ENCODE data around the gene PDZRN3.

Gene PDZRN3

DNA sequence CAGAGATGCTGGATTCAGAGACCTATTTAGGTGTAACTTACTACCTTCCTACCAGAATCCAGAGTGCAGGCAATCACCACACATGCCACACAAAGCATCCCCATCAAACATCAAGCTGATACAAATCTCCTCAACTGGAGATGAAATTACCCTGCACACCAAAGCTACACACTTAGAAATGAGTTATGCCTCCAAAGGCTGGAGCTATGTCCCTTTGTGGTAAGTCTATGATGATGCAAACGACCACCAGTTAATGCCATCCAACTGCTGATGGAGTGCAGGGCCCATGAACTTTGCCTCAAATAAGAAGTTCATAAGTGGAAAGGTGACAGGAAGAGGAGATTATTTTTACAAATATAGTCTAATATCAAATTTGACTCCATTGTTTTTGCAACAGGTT, 38.1 kb downstream of the PDZRN3 start:
- no peak overlapping the region for H3K9ac ChIP-seq (ENCODE audit: low read length)
- peaks cover 31% of the 10 kb centered on the region for H3K4me1 ChIP-seq (ENCODE audit: insufficient read depth, low read length)
- no peaks in the 10 kb centered on the region for H3K9me3 ChIP-seq (ENCODE audit: low read length)
- no peaks in the 10 kb centered on the region for H3K27me3 ChIP-seq (ENCODE audit: control insufficient read depth in 1 of 2, insufficient read depth in 2 of 2, low read length in 2 of 2)
- H3K36me3 ChIP-seq (ENCODE audit: insufficient read depth, low read length) = peaks cover 4% of the 10 kb centered on the region
- H3K27ac ChIP-seq (ENCODE audit: low read depth, low read length) = no peak overlapping the region
- H3K4me3 ChIP-seq (ENCODE audit: low read depth in 1 of 2, low read length in 2 of 2) = no peak overlapping the region

DNA sequence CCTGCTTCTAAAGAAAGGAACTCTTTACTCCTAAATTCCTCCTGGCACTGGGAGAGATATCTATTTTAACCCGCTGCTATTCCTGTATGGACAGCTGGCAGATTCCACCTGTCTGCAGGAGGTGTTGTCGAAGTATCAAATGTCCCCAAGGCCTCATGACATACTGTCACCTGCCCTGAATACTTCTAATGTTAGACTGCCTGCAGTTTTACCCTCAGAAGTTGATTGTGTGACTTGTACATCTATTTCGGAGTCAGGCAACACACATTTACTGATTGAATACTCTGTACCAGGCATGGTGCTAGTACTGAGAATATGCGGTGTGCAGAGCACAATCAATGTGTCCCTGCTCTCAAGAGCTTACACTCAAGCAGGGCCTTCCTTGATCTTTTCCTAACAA, 38.6 kb downstream of the PDZRN3 start:
- Histone ChIP-seq H3K4me1 (ENCODE audit: insufficient read depth, low read length) (peaks cover 26% of the 10 kb centered on the region), H3K27me3 (ENCODE audit: control insufficient read depth in 1 of 2, insufficient read depth in 2 of 2, low read length in 2 of 2) (no peaks in the 10 kb centered on the region), H3K9ac (ENCODE audit: low read length) (no peak overlapping the region), H3K36me3 (ENCODE audit: insufficient read depth, low read length) (peaks cover 4% of the 10 kb centered on the region), H3K4me3 (ENCODE audit: low read depth in 1 of 2, low read length in 2 of 2) (no peak overlapping the region), H3K9me3 (ENCODE audit: low read length) (no peaks in the 10 kb centered on the region), H3K27ac (ENCODE audit: low read depth, low read length) (no peak overlapping the region)

DNA sequence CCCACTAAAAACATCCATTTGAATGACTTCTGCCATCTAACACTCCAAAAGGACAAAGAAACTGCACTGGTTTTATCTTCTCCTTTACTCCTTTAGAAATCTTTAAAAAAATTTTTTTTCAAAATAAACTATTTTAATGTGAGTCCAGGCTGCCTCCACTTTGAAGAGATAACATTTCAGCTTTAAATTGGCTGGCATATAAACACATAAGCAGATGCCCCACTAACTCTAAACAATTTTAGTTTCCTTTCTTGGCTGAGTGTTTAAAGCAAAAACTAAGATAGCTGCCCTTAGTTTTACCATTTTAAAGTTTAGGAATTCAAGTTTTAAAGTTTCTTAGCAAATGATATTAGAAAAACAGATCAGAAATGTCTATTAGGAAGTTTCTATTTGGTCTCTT, 39.9 kb downstream of the PDZRN3 start:
- Histone ChIP-seq H3K27ac (ENCODE audit: low read depth, low read length) (no peak overlapping the region), H3K27me3 (ENCODE audit: control insufficient read depth in 1 of 2, insufficient read depth in 2 of 2, low read length in 2 of 2) (no peaks in the 10 kb centered on the region), H3K4me1 (ENCODE audit: insufficient read depth, low read length) (peaks cover 37% of the 10 kb centered on the region), H3K9me3 (ENCODE audit: low read length) (no peaks in the 10 kb centered on the region), H3K4me3 (ENCODE audit: low read depth in 1 of 2, low read length in 2 of 2) (no peak overlapping the region), H3K36me3 (ENCODE audit: insufficient read depth, low read length) (peaks cover 4% of the 10 kb centered on the region), H3K9ac (ENCODE audit: low read length) (no peak overlapping the region)

DNA sequence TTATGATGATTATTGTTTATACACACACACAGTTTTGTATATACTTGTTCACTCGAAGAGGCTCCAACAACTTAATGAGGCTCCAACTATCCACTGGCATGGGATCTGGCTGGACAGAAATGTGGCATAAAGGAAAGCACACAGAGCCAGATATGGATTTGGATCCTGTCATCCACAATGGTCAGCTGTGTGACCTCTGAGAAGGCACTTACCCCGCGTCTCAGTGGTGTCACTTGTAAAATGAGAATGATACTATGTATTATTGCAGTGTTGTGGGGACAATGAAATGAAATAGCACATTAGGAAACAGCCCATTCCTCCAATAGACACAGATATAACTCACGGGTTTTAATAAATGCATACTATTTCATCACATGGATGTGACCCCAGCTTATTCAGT, 42.2 kb downstream of the PDZRN3 start:
- H3K4me1 ChIP-seq (ENCODE audit: insufficient read depth, low read length) = peaks cover 40% of the 10 kb centered on the region
- no peak overlapping the region for H3K4me3 ChIP-seq (ENCODE audit: low read depth in 1 of 2, low read length in 2 of 2)
- H3K9ac ChIP-seq (ENCODE audit: low read length) = no peak overlapping the region
- no peaks in the 10 kb centered on the region for H3K9me3 ChIP-seq (ENCODE audit: low read length)
- peaks cover 4% of the 10 kb centered on the region for H3K36me3 ChIP-seq (ENCODE audit: insufficient read depth, low read length)
- H3K27me3 ChIP-seq (ENCODE audit: control insufficient read depth in 1 of 2, insufficient read depth in 2 of 2, low read length in 2 of 2) = no peaks in the 10 kb centered on the region
- H3K27ac ChIP-seq (ENCODE audit: low read depth, low read length) = no peak overlapping the region

DNA sequence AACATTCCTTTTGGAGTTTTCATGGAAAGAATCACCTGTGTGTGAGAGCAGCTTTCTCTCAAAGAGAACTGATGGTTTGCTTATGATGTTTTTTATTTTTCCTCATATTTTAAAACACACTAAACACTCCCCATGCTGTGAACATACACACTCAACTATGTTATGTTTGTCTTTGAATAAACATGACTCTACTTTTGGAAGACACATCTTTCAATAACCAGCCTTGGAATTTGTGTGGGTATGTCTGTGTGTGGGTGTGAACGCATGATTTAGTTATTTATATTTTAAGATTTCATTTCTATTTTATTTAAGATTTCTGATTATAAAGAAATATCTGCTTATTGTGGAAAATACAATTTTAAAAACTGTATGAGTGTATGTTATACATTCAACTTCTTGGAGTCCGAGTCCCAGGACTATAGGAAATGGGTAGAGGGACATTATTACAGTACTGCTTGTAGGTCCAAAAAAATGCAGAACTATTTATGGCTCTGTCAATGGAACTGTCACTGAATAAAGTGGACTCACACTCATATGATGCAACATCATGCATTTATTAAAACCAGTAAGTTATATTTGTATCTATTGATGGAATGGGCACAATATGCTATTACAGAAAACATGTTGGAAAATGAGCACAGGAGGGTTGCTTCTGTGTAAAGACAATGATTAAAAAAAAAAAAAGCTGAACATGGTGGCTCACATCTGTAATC, 43.5 kb downstream of the PDZRN3 start:
- Histone ChIP-seq H3K27ac (ENCODE audit: low read depth, low read length) (no peak overlapping the region), H3K4me1 (ENCODE audit: insufficient read depth, low read length) (peaks cover 49% of the 10 kb centered on the region), H3K9ac (ENCODE audit: low read length) (no peak overlapping the region), H3K9me3 (ENCODE audit: low read length) (no peaks in the 10 kb centered on the region), H3K27me3 (ENCODE audit: control insufficient read depth in 1 of 2, insufficient read depth in 2 of 2, low read length in 2 of 2) (no peaks in the 10 kb centered on the region), H3K36me3 (ENCODE audit: insufficient read depth, low read length) (peaks cover 4% of the 10 kb centered on the region), H3K4me3 (ENCODE audit: low read depth in 1 of 2, low read length in 2 of 2) (no peak overlapping the region)

DNA sequence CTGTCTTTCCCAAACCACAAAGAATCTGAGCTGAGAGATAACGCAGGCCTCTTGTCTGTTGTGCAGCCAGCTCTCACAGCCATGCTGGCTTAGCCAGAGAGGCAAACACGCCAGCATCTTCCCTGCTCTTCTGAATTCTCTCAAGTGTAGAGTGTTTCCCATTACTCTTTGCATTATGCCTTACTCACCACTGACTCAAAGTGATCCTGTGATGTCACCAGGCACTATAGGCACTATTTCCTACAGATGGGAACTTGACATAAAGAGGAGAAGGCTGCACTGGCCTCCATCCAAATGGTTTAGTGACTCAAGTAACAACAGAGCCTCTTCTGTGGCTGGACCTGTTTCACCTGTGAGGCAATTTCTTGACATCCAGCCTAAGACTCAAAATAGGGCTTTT, 44.4 kb downstream of the PDZRN3 start:
- Histone ChIP-seq H3K27me3 (ENCODE audit: control insufficient read depth in 1 of 2, insufficient read depth in 2 of 2, low read length in 2 of 2) (no peaks in the 10 kb centered on the region), H3K4me1 (ENCODE audit: insufficient read depth, low read length) (peaks cover 55% of the 10 kb centered on the region), H3K9me3 (ENCODE audit: low read length) (no peaks in the 10 kb centered on the region), H3K9ac (ENCODE audit: low read length) (no peak overlapping the region), H3K27ac (ENCODE audit: low read depth, low read length) (peak overlapping the region; percentile 27), H3K4me3 (ENCODE audit: low read depth in 1 of 2, low read length in 2 of 2) (peak overlapping the region in 1 of 2 donors; percentile 17), H3K36me3 (ENCODE audit: insufficient read depth, low read length) (peaks cover 4% of the 10 kb centered on the region)

DNA sequence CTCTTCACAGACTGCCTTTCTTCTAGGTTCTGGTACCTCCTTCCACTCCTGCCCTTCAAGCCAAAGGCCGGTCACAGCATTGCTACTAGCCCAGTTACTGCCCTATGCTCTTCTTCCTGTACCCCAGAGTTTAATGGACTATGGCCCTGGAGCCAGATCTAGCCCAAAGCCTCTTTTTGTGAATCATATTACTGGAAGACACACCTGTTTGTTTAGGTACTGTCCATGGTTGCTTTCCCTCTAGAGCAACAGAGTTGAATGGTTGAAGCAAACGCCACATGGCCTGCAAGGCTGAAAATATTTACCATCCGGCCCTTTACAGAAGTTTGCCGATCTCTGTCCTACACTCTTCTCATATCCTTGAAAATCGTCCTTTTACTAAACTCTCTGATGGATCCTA, 47.0 kb downstream of the PDZRN3 start:
- no peaks in the 10 kb centered on the region for H3K9me3 ChIP-seq (ENCODE audit: low read length)
- H3K36me3 ChIP-seq (ENCODE audit: insufficient read depth, low read length) = no peaks in the 10 kb centered on the region
- H3K27me3 ChIP-seq (ENCODE audit: control insufficient read depth in 1 of 2, insufficient read depth in 2 of 2, low read length in 2 of 2) = no peaks in the 10 kb centered on the region
- H3K9ac ChIP-seq (ENCODE audit: low read length) = no peak overlapping the region
- no peak overlapping the region for H3K27ac ChIP-seq (ENCODE audit: low read depth, low read length)
- peaks cover 47% of the 10 kb centered on the region for H3K4me1 ChIP-seq (ENCODE audit: insufficient read depth, low read length)
- H3K4me3 ChIP-seq (ENCODE audit: low read depth in 1 of 2, low read length in 2 of 2) = no peak overlapping the region

DNA sequence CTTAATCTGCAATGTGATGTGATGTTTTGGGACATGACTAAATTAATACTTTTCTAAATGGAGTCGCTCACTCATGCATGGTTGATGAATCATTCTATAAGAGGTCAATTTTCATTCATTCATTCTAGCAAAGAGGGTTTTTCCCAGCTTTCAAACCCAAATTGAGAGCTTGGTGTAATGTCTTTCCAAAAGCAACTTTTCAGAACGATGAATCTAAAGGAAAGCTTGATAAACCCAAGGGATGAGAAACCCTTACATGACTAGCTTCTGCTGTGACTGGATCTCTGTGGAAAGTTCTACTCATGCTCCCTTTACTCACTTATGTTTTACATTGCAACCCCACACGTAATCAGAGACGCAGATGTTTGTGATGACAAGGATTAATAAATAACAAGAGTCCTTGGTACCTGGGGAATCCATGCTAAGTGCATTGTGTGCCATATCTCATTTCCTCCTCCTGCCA, 47.7 kb downstream of the PDZRN3 start:
- Histone ChIP-seq H3K4me1 (ENCODE audit: insufficient read depth, low read length) (peaks cover 52% of the 10 kb centered on the region), H3K27ac (ENCODE audit: low read depth, low read length) (no peak overlapping the region), H3K4me3 (ENCODE audit: low read depth in 1 of 2, low read length in 2 of 2) (no peak overlapping the region), H3K9me3 (ENCODE audit: low read length) (no peaks in the 10 kb centered on the region), H3K27me3 (ENCODE audit: control insufficient read depth in 1 of 2, insufficient read depth in 2 of 2, low read length in 2 of 2) (no peaks in the 10 kb centered on the region), H3K36me3 (ENCODE audit: insufficient read depth, low read length) (no peaks in the 10 kb centered on the region), H3K9ac (ENCODE audit: low read length) (no peak overlapping the region)

DNA sequence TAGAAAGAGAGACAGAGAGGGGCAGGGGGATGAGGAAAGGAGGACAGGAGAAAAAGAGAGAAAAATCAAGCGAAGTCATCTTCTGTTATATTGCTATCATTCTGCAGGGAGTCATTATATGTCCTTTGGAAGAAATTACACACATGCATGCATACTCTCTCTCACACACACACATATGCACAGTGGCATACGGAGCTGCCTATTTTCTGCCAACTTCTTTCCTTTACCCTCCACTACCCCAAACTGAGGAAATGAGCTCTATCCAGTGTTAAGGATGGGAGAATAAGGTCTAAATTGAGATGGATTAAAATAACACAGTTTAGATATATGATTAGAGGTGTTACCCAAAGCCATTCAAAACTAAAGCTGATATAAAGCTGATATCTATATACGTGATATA, 48.8 kb downstream of the PDZRN3 start:
- Histone ChIP-seq H3K4me3 (ENCODE audit: low read depth in 1 of 2, low read length in 2 of 2) (no peak overlapping the region), H3K27ac (ENCODE audit: low read depth, low read length) (no peak overlapping the region), H3K4me1 (ENCODE audit: insufficient read depth, low read length) (peaks cover 60% of the 10 kb centered on the region), H3K9me3 (ENCODE audit: low read length) (no peaks in the 10 kb centered on the region), H3K36me3 (ENCODE audit: insufficient read depth, low read length) (no peaks in the 10 kb centered on the region), H3K9ac (ENCODE audit: low read length) (no peak overlapping the region), H3K27me3 (ENCODE audit: control insufficient read depth in 1 of 2, insufficient read depth in 2 of 2, low read length in 2 of 2) (no peaks in the 10 kb centered on the region)

DNA sequence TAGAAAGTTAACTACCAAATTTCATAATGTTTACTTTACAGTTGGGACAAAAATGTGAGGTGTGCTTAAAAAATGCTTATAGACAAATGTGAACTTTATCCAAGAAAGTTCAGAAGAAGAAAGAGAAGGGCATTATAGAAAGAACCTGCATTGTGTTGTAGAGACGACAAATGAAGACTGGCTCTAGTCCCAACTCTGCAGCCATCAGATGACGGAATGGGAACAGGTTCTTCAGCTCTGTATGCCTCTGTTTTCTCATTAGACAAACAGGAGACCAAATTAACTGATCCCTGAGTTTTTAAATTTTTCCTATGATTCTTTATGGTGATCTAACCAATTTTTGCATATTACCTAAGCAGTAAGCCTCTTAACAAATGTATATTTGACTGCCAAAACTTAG, 49.2 kb downstream of the PDZRN3 start:
- Histone ChIP-seq H3K9ac (ENCODE audit: low read length) (no peak overlapping the region), H3K4me3 (ENCODE audit: low read depth in 1 of 2, low read length in 2 of 2) (no peak overlapping the region), H3K27ac (ENCODE audit: low read depth, low read length) (no peak overlapping the region), H3K9me3 (ENCODE audit: low read length) (no peaks in the 10 kb centered on the region), H3K27me3 (ENCODE audit: control insufficient read depth in 1 of 2, insufficient read depth in 2 of 2, low read length in 2 of 2) (no peaks in the 10 kb centered on the region), H3K36me3 (ENCODE audit: insufficient read depth, low read length) (no peaks in the 10 kb centered on the region), H3K4me1 (ENCODE audit: insufficient read depth, low read length) (peaks cover 60% of the 10 kb centered on the region)

DNA sequence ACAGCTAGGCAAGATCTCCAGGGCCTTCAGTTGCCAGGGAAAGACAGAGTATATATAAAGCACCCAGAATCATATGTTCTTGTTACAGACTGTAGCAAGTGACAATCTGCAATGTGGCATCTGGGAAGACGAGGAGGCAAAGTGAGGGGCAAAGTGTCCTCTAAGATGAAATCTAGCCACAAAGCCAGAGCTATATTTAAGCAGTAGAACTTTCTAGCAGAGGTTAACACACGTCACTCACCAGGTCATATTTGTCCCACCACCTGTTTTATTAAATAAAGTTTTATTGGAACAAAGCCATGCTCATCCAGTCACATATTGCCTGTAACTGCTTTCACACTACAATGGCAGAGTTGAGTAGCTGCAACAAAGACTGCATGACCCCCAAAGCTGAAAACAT, 51.5 kb downstream of the PDZRN3 start:
- Histone ChIP-seq H3K9ac (ENCODE audit: low read length) (no peak overlapping the region), H3K27ac (ENCODE audit: low read depth, low read length) (peak overlapping the region; percentile 20)

DNA sequence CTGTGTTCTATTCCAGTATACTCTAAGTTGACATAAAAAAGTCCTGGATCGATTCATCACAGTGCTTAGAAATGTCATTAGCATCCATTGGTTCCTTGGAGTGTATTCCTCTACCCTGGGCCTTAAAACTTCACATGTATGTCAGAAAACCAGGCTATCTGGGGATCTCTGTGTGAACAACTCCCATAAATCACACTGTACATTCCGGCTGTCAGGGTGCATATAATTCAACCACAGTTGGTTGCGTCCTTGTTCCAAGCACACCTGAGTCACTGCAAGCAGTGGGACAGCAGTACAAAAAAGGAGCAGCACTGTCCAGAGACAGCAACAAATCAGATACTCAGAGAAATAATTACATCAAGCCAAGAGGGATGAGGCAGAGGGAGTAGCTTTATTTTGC, 52.4 kb downstream of the PDZRN3 start:
- no peak overlapping the region for H3K4me3 ChIP-seq (ENCODE audit: low read depth in 1 of 2, low read length in 2 of 2)
- no peaks in the 10 kb centered on the region for H3K9me3 ChIP-seq (ENCODE audit: low read length)
- H3K27me3 ChIP-seq (ENCODE audit: control insufficient read depth in 1 of 2, insufficient read depth in 2 of 2, low read length in 2 of 2) = no peaks in the 10 kb centered on the region
- no peak overlapping the region for H3K9ac ChIP-seq (ENCODE audit: low read length)
- peak overlapping the region; percentile 53 for H3K27ac ChIP-seq (ENCODE audit: low read depth, low read length)
- H3K36me3 ChIP-seq (ENCODE audit: insufficient read depth, low read length) = no peaks in the 10 kb centered on the region
- peaks cover 72% of the 10 kb centered on the region for H3K4me1 ChIP-seq (ENCODE audit: insufficient read depth, low read length)

More for the DNA sequence above, 51.5 kb downstream of the PDZRN3 start:
- Histone ChIP-seq H3K36me3 (ENCODE audit: insufficient read depth, low read length) (no peaks in the 10 kb centered on the region), H3K9me3 (ENCODE audit: low read length) (no peaks in the 10 kb centered on the region), H3K4me3 (ENCODE audit: low read depth in 1 of 2, low read length in 2 of 2) (no peak overlapping the region), H3K4me1 (ENCODE audit: insufficient read depth, low read length) (peaks cover 66% of the 10 kb centered on the region), H3K27me3 (ENCODE audit: control insufficient read depth in 1 of 2, insufficient read depth in 2 of 2, low read length in 2 of 2) (no peaks in the 10 kb centered on the region)
